GM18505 (cell line): ENCODE measurements around the gene SPECC1.

Experiments used
- ATAC-seq: cut with Tn5 transposase; IDR thresholded peaks from one replicate; pipeline ENCODE4 v1.9.1; 2021; ENCODE audit not compliant: unreplicated experiment
- POLR2A ChIP-seq: IDR thresholded peaks from 4 replicates; pipeline ENCODE4 v1.6.1; 2011; ENCODE audit warnings: borderline replicate concordance; ENCODE audit not compliant: insufficient read depth, insufficient read length; ENCODE audit errors: extremely low read depth

The SPECC1 gene

GRCh38 chr17:20121359-20122253, 112.4 kb downstream of the SPECC1 start:
- no peak for TF ChIP-seq POLR2A
- no peak for ATAC-seq

GRCh38 chr17:20122254-20122879, 113.2 kb downstream of the SPECC1 start:
- no peak for TF ChIP-seq POLR2A
- no peak for ATAC-seq

GRCh38 chr17:20123209-20123608, 114.0 kb downstream of the SPECC1 start:
- no peak for ATAC-seq
- TF ChIP-seq POLR2A, result no peak

GRCh38 chr17:20125724-20126123, 116.6 kb downstream of the SPECC1 start:
- TF ChIP-seq POLR2A, result no peak
- no peak for ATAC-seq

GRCh38 chr17:20127360-20128035, 118.3 kb downstream of the SPECC1 start:
- ATAC-seq, result no peak
- no peak for TF ChIP-seq POLR2A

GRCh38 chr17:20128036-20128667, 119.0 kb downstream of the SPECC1 start:
- ATAC-seq, result no peak
- no peak for TF ChIP-seq POLR2A

- TF ChIP-seq POLR2A, result no peak
- no peak for ATAC-seq
Observed at GRCh38 chr17:20133517-20133916, 124.4 kb downstream of the SPECC1 start.

- no peak for TF ChIP-seq POLR2A
- no peak for ATAC-seq
Observed at GRCh38 chr17:20141198-20141972, 132.2 kb downstream of the SPECC1 start.

- TF ChIP-seq POLR2A, result no peak
Observed at GRCh38 chr17:20142268-20142667, 133.1 kb downstream of the SPECC1 start.

GRCh38 chr17:20143740-20144139, 134.6 kb downstream of the SPECC1 start:
- no peak for ATAC-seq
- no peak for TF ChIP-seq POLR2A

More at GRCh38 chr17:20142268-20142667, 133.1 kb downstream of the SPECC1 start:
- no peak for ATAC-seq

GRCh38 chr17:20145567-20145966, 136.4 kb downstream of the SPECC1 start:
- no peak for ATAC-seq
- no peak for TF ChIP-seq POLR2A

- no peak for ATAC-seq
- TF ChIP-seq POLR2A, result no peak
Observed at GRCh38 chr17:20149251-20149650, 140.1 kb downstream of the SPECC1 start.

GRCh38 chr17:20151174-20151573, 142.0 kb downstream of the SPECC1 start:
- no peak for ATAC-seq

GRCh38 chr17:20153231-20153630, 144.1 kb downstream of the SPECC1 start:
- ATAC-seq, result no peak
- TF ChIP-seq POLR2A, result no peak

More at GRCh38 chr17:20151174-20151573, 142.0 kb downstream of the SPECC1 start:
- TF ChIP-seq POLR2A, result no peak
